HepG2 (cell line): ENCODE measurements around the gene ACTL8. TPM values are rescaled to one million over a fixed set of nuclear protein-coding genes. Genes with fewer than 3 reads are reported as not detected.

Source experiments
- ATAC-seq: fragments of 200-7000 bp; cut with Tn5 transposase; 3 replicates; pipeline ENCODE4 v1.9.1; 2020; ENCODE audit warnings: mild to moderate bottlenecking, moderate library complexity
- BruUV-seq: library from RNA; stranded (reverse); fragments of 400-500 nt; replicated peaks from 2 replicates; lab custom pipeline; 2021; lab: Mats Ljungman, UMichigan
- CTCF ChIA-PET: fragments of 300-600 bp; formaldehyde crosslinking; extraction: SDS; loops from one replicate; lab custom pipeline; 2021; ENCODE audit warnings: low total read pairs, inconsistent platforms, low intra/inter-chr PET ratio; lab: Yijun Ruan, JAX
- POLR2A ChIA-PET: fragments of 350-600 bp; sonication (Branson Sonifier 250); formaldehyde crosslinking; loops from one replicate; lab custom pipeline; 2020; ENCODE audit warnings: antibody characterized with exemption, inconsistent platforms; lab: Yijun Ruan, JAX
- DNase-seq: peaks from one replicate; pipeline ENCODE4 v3.0.0-alpha.2; 2015; ENCODE audit warnings: low spot score
- FAIRE-seq: peaks from 3 replicates; lab custom pipeline; 2011; peaks lifted over from hg19 to GRCh38; lab: Jason Lieb, UNC
- H2AFZ ChIP-seq: one replicate; pipeline ENCODE4 v1.6.1; 2011; ENCODE audit warnings: low read length, inconsistent platforms
- H3K27ac ChIP-seq: fragments of 300-600 bp; 3 replicates; pipeline ENCODE4 v1.8.0; 2011; ENCODE audit warnings: mixed run types, mild to moderate bottlenecking, mixed read lengths, low read length, inconsistent platforms; ENCODE audit not compliant: insufficient read depth; ENCODE audit errors: extremely low read length
- H3K27me3 ChIP-seq, 2 experiments: fragments of 200-600 bp in 1 of 2; 2 replicates in 1 of 2; 3 replicates in 1 of 2; pipeline versions ENCODE4 v1.6.0 to v1.8.0; 2011; ENCODE audit warnings: low read length in 2 of 2, mild to moderate bottlenecking in 2 of 2, moderate library complexity in 2 of 2, inconsistent platforms in 1 of 2; ENCODE audit not compliant: insufficient read depth in 2 of 2, control insufficient read depth in 1 of 2
- H3K36me3 ChIP-seq, 2 experiments: fragments of 200-600 bp in 1 of 2; replicated peaks in 1 of 2; 2 replicates in 1 of 2; 3 replicates in 1 of 2; pipeline versions ENCODE4 v1.5.1 to v1.8.0; 2011; ENCODE audit warnings: low read length in 2 of 2, inconsistent platforms in 1 of 2; ENCODE audit not compliant: insufficient read depth in 2 of 2, control insufficient read depth in 1 of 2
- H3K4me1 ChIP-seq: 2 replicates; pipeline ENCODE4 v1.5.1; 2012; ENCODE audit warnings: low read length, inconsistent platforms; ENCODE audit not compliant: insufficient read depth
- H3K4me2 ChIP-seq: 2 replicates; pipeline ENCODE4 v1.6.0; 2011; ENCODE audit warnings: low read depth, low read length, inconsistent platforms
- H3K4me3 ChIP-seq, 3 experiments: fragments of 200-600 bp in 1 of 3; sonication (generic), shearing (Covaris generic) in 1 of 3; replicated peaks in 1 of 3; 2 replicates each; pipeline ENCODE4 v1.5.1; 2011 to 2016; ENCODE audit warnings: low read length in 3 of 3, inconsistent platforms in 2 of 3, low read depth in 2 of 3, mild to moderate bottlenecking in 2 of 3, control low read depth in 1 of 3, mixed read lengths in 1 of 3; ENCODE audit not compliant: insufficient read depth in 1 of 3
- H3K79me2 ChIP-seq: one replicate; pipeline ENCODE4 v1.6.1; 2011; ENCODE audit warnings: low read length, inconsistent platforms; ENCODE audit not compliant: insufficient read depth
- H3K9ac ChIP-seq: 2 replicates; pipeline ENCODE4 v1.6.0; 2011; ENCODE audit warnings: mild to moderate bottlenecking, low read depth, low read length, inconsistent platforms; ENCODE audit not compliant: insufficient read depth
- H3K9me3 ChIP-seq: 2 replicates; pipeline ENCODE4 v1.5.1; 2012; ENCODE audit warnings: mild to moderate bottlenecking, low read length
- H4K20me1 ChIP-seq: 2 replicates; pipeline ENCODE4 v1.6.0; 2011; ENCODE audit warnings: inconsistent platforms, mild to moderate bottlenecking, low read length, moderate library complexity; ENCODE audit not compliant: insufficient read depth
- THAP11 ChIP-seq: IDR thresholded peaks from 2 replicates; pipeline ENCODE4 v1.6.1; 2016; ENCODE audit warnings: missing biosample characterization, missing genetic modification reagents
- ZGPAT ChIP-seq: IDR thresholded peaks from 2 replicates; pipeline ENCODE4 v1.6.1; 2016; ENCODE audit warnings: mild to moderate bottlenecking
- ZNF501 ChIP-seq: sonication (generic); formaldehyde crosslinking; IDR thresholded peaks from 2 replicates; pipeline ENCODE4 v1.5.1; 2020; ENCODE audit warnings: mild to moderate bottlenecking, moderate library complexity, missing genetic modification reagents
- ZNF614 ChIP-seq: IDR thresholded peaks from 2 replicates; pipeline ENCODE4 v1.6.1; 2018; ENCODE audit warnings: missing biosample characterization, missing genetic modification reagents, inconsistent platforms, borderline replicate concordance
- ZNF619 ChIP-seq: sonication (generic); formaldehyde crosslinking; IDR thresholded peaks from 2 replicates; pipeline ENCODE4 v1.4.0; 2020; ENCODE audit warnings: mild to moderate bottlenecking, missing genetic modification reagents
- ZNF773 ChIP-seq: sonication (generic); formaldehyde crosslinking; IDR thresholded peaks from 2 replicates; pipeline ENCODE4 v1.4.0; 2020; ENCODE audit warnings: missing genetic modification reagents, borderline replicate concordance
- ZSCAN20 ChIP-seq: sonication (generic); formaldehyde crosslinking; IDR thresholded peaks from 2 replicates; pipeline ENCODE4 v1.4.0; 2020; ENCODE audit warnings: missing genetic modification reagents, mild to moderate bottlenecking, borderline replicate concordance
- WGBS: methylation state at CpG from one replicate; pipeline ENCODE4 v1.1.6; 2017; ENCODE audit warnings: low lambda C conversion rate; 5-methylcytosine and 5-hydroxymethylcytosine counted together
- in situ Hi-C: cut with HindIII; loops from 2 replicates; pipeline ENCODE4 v1.10.0; 2017; ENCODE audit warnings: low pct_unique_long_range_greater_than_20kb; ENCODE audit not compliant: extremely low pct_ligation_motif_present
- intact Hi-C: fragments of 100-400 bp; cut with micrococcal nuclease; formaldehyde crosslinking; loops from one replicate; pipeline ENCODE4 v1.10.0; 2022; ENCODE audit not compliant: unreplicated experiment
- polyA plus RNA-seq, 8 experiments: library from polyadenylated mRNA; depleted of rRNA in 3 of 8; stranded (reverse) in 7 of 8; unstranded in 1 of 8; fragments of >200 nt; fragmentation: Illumina TruSeq in 4 of 8; extraction: Trizol in 4 of 8; gene quantifications; 2 replicates each; pipeline versions ENCODE4 v1.2.1 to v1.2.3, GENCODE V29; 2011 to 2016; ENCODE audit warnings: low read depth in 4 of 8, missing spikeins in 1 of 8, mixed read lengths in 1 of 8; ENCODE audit not compliant: insufficient read depth in 1 of 8
- total RNA-seq, 5 experiments: library from RNA; depleted of rRNA; stranded (reverse); fragments of >200 nt; fragmentation: Illumina TruSeq; extraction: Trizol; gene quantifications; 2 replicates each; pipeline ENCODE4 v1.2.3, GENCODE V29; 2016; ENCODE audit warnings: low read depth in 1 of 5
- TF ChIP-seq, protein P1 (sequence below): sonication (generic); formaldehyde crosslinking; IDR thresholded peaks from 2 replicates; pipeline ENCODE4 v1.5.0; 2020; ENCODE audit warnings: mild to moderate bottlenecking, missing genetic modification reagents

Gene ACTL8
- total and polyA plus RNA-seq, 2 of the 13 experiments (the other 11 are each of a cell fraction or from before 2014, with no cell fraction given): 0.09 to 0.64 TPM

DNA sequence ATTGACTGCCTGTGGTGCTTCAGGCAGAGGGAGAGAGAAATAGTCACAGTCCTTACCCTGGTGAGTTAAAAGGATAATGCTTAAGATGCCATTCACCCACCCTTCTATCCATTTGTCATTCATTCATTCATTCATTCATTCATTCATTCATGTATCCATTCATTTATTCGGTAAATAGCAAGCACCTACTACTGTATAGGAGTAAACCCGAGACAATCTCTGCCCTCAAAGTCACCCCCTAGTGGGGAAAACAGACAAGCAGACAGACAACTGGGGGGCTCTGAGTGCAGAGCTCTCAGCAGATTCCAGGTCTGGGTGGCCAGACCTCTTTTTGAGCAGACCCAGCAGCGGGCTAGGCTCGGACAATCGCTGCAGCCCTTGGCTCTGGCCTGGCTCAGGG is 14.1 kb upstream of the ACTL8 start (continued):
- no peak for TF ChIP-seq ZNF619 (CRISPR knock-in tag)
- no peak for TF ChIP-seq ZSCAN20 (CRISPR knock-in tag)
- TF ChIP-seq, protein P1, sequence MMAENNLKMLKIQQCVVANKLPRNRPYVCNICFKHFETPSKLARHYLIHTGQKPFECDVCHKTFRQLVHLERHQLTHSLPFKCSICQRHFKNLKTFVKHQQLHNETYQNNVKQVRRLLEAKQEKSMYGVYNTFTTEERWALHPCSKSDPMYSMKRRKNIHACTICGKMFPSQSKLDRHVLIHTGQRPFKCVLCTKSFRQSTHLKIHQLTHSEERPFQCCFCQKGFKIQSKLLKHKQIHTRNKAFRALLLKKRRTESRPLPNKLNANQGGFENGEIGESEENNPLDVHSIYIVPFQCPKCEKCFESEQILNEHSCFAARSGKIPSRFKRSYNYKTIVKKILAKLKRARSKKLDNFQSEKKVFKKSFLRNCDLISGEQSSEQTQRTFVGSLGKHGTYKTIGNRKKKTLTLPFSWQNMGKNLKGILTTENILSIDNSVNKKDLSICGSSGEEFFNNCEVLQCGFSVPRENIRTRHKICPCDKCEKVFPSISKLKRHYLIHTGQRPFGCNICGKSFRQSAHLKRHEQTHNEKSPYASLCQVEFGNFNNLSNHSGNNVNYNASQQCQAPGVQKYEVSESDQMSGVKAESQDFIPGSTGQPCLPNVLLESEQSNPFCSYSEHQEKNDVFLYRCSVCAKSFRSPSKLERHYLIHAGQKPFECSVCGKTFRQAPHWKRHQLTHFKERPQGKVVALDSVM (CRISPR knock-in tag): no peak
- TF ChIP-seq, all 625 proteins: peak for 0

- no peak for TF ChIP-seq ZNF773 (CRISPR knock-in tag)
- no peak for TF ChIP-seq ZNF501 (CRISPR knock-in tag)
- no peak for TF ChIP-seq THAP11 (CRISPR knock-in tag)
- TF ChIP-seq ZNF614 (CRISPR knock-in tag): no peak
- no peak for TF ChIP-seq ZGPAT (CRISPR knock-in tag)
- Histone ChIP-seq H2AFZ (no peak overlapping the region), H4K20me1 (no peaks in the 10 kb centered on the region), H3K4me2 (no peak overlapping the region), H3K79me2 (no peaks in the 10 kb centered on the region), H3K4me1 (no peaks in the 10 kb centered on the region), H3K36me3 (no peaks in the 10 kb centered on the region), H3K4me3 (no peak overlapping the region), H3K27ac (no peak overlapping the region), H3K9me3 (no peaks in the 10 kb centered on the region), H3K9ac (no peak overlapping the region), H3K27me3 (peaks cover 6 to 21% of the 10 kb centered on the region in 2 experiments; a peak in 3 of 5 replicates)
- no peak for ATAC-seq
- FAIRE-seq: no peak
- WGBS: 9% methylated on average over 5 of the region's 5 CpGs
- intact Hi-C loops: no loop called here
- POLR2A ChIA-PET: no interaction called here
- BruUV-seq: no TSS peak
- in situ Hi-C loops: no loop called here
- CTCF ChIA-PET: no interaction called here
- DNase-seq: no peak
Observed at GRCh38 chr1:17742583-17742982, 12.6 kb upstream of the ACTL8 start.
